ENCODE measurements around the gene XIST. TPM values are rescaled to one million over a fixed set of nuclear protein-coding genes. Genes with fewer than 3 reads are reported as not detected.

Gene XIST
- total RNA-seq, 1 experiment from 2014 or later = 0.24 TPM

DNA sequence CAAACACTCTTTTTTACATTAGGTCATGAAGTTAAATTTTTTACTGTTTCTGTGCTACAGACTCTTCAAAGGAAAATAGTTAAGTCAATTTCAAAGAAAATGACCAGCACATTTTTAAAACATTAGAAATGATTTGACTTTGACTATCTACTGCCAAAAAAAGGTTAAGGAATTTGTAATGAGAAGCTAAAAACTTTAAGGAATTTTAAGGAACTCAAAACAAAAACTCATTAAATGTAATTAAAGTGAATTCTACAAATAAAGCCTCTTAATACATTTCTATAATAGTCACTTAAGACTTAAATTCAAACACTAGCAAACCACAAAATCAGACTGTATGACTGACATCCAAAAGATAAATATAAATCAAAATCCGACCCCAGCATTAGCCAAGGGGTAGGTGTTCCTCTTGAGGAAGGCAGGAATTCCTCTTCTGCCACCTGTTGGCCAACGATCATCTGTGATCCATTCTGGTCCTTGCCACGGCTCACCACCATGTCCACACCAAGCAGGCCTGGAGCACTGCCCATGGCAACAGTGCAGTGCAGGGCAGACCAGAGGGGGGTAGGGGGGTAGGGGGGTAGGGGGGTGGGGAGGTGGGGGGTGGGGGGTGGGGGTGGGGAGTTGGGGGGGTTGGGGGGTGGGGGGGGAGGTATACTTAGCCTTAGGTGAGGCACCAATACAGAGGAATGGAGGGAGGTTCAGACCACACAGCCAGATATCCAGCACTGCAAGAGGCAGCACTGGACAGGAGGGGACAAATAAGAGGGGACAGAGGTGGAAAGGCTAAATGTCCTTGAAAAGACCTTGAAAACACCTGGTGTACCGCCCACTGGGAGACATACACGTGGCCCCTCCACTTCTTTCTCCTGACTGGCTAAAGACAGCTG, 2.1 kb downstream of the XIST start:
- Histone ChIP-seq H3K36me3 (ENCODE audit: low read depth) (no peaks in the 10 kb centered on the region), H3K4me2 (no peak overlapping the region), H3K79me2 (ENCODE audit: low read depth) (no peaks in the 10 kb centered on the region), H3K27me3 (ENCODE audit: insufficient read depth, low read depth) (no peaks in the 10 kb centered on the region), H2AFZ (no peak overlapping the region), H3K4me1 (replicated peaks; ENCODE audit: insufficient read depth) (no peaks in the 10 kb centered on the region), H4K20me1 (ENCODE audit: insufficient read depth) (no peaks in the 10 kb centered on the region), H3K9me2 (ENCODE audit: insufficient read depth) (no peaks in the 10 kb centered on the region), H3K4me3 (no peak overlapping the region), H3K9me3 (ENCODE audit: insufficient read depth, low read depth) (no peaks in the 10 kb centered on the region), H3K27ac (no peak overlapping the region), H3F3A (ENCODE audit: insufficient read depth, low read depth) (no peaks in the 10 kb centered on the region)
- no peak for DNase-seq
- no TSS peak for BruUV-seq (replicated peaks)
- no peak for TF ChIP-seq EZH2 (IDR thresholded peaks at IDR 0.05; ENCODE audit: low read depth)
- TF ChIP-seq, protein P1, sequence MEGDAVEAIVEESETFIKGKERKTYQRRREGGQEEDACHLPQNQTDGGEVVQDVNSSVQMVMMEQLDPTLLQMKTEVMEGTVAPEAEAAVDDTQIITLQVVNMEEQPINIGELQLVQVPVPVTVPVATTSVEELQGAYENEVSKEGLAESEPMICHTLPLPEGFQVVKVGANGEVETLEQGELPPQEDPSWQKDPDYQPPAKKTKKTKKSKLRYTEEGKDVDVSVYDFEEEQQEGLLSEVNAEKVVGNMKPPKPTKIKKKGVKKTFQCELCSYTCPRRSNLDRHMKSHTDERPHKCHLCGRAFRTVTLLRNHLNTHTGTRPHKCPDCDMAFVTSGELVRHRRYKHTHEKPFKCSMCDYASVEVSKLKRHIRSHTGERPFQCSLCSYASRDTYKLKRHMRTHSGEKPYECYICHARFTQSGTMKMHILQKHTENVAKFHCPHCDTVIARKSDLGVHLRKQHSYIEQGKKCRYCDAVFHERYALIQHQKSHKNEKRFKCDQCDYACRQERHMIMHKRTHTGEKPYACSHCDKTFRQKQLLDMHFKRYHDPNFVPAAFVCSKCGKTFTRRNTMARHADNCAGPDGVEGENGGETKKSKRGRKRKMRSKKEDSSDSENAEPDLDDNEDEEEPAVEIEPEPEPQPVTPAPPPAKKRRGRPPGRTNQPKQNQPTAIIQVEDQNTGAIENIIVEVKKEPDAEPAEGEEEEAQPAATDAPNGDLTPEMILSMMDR (conservative IDR thresholded peaks at IDR 0.05) = peak; percentile 30; the same call in 1 of the 2 replicates
- intact Hi-C loops (cut with micrococcal nuclease; ENCODE audit: unreplicated experiment) = no loop called here
- POLR2A ChIA-PET (ENCODE audit: unreplicated experiment) = no interaction called here
- CTCF ChIA-PET = no interaction called here

DNA sequence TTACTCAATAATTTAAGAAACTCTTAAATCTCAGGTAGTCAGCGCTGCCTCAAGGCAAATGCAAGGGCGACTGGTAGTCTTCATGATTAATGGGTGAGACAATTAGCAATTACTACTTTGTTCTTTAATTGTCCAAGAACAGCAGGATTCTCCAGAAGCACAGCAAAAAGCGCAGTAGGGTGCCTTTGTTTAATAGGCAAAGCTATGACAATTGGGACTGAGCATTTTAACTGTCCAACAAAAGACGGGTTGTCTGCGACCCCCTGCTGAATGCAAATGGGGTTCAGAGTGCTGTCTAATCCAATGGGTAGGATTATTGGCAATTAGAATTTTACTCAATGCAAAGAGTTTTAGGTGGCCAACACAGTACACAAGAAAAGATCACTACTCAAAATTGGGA, 3.4 kb downstream of the XIST start:
- CTCF ChIA-PET = no interaction called here
- Histone ChIP-seq H4K20me1 (ENCODE audit: insufficient read depth) (no peaks in the 10 kb centered on the region), H3K9me2 (ENCODE audit: insufficient read depth) (no peaks in the 10 kb centered on the region), H3K4me2 (no peak overlapping the region), H3K4me1 (replicated peaks; ENCODE audit: insufficient read depth) (no peaks in the 10 kb centered on the region), H3K36me3 (ENCODE audit: low read depth) (no peaks in the 10 kb centered on the region), H3K27ac (no peak overlapping the region), H3K4me3 (no peak overlapping the region), H3K79me2 (ENCODE audit: low read depth) (no peaks in the 10 kb centered on the region), H3K27me3 (ENCODE audit: insufficient read depth, low read depth) (no peaks in the 10 kb centered on the region), H3K9me3 (ENCODE audit: insufficient read depth, low read depth) (no peaks in the 10 kb centered on the region), H3F3A (ENCODE audit: insufficient read depth, low read depth) (no peaks in the 10 kb centered on the region), H2AFZ (no peak overlapping the region)
- BruUV-seq (replicated peaks) = no TSS peak
- POLR2A ChIA-PET (ENCODE audit: unreplicated experiment) = no interaction called here
- TF ChIP-seq EZH2 (IDR thresholded peaks at IDR 0.05; ENCODE audit: low read depth) = no peak
- TF ChIP-seq, protein P1 (conservative IDR thresholded peaks at IDR 0.05) = no peak
- DNase-seq = no peak
- intact Hi-C loops (cut with micrococcal nuclease; ENCODE audit: unreplicated experiment) = no loop called here

- CTCF ChIA-PET = no interaction called here
- no peaks in the 10 kb centered on the region for H3K79me2 ChIP-seq (ENCODE audit: low read depth)
- intact Hi-C loops (cut with micrococcal nuclease; ENCODE audit: unreplicated experiment) = no loop called here
- no peaks in the 10 kb centered on the region for H3K9me3 ChIP-seq (ENCODE audit: insufficient read depth, low read depth)
- DNase-seq = no peak
- no peak overlapping the region for H3K27ac ChIP-seq
- H3F3A ChIP-seq (ENCODE audit: insufficient read depth, low read depth) = no peaks in the 10 kb centered on the region
- no peak for TF ChIP-seq EZH2 (IDR thresholded peaks at IDR 0.05; ENCODE audit: low read depth)
- TF ChIP-seq, protein P1 (conservative IDR thresholded peaks at IDR 0.05) = no peak
- H3K36me3 ChIP-seq (ENCODE audit: low read depth) = no peaks in the 10 kb centered on the region
- POLR2A ChIA-PET (ENCODE audit: unreplicated experiment) = no interaction called here
- H3K4me2 ChIP-seq = no peak overlapping the region
- H3K4me3 ChIP-seq = no peak overlapping the region
- no peaks in the 10 kb centered on the region for H3K4me1 ChIP-seq (replicated peaks; ENCODE audit: insufficient read depth)
- H4K20me1 ChIP-seq (ENCODE audit: insufficient read depth) = no peaks in the 10 kb centered on the region
- no peak overlapping the region for H2AFZ ChIP-seq
- BruUV-seq (replicated peaks) = no TSS peak
- no peaks in the 10 kb centered on the region for H3K27me3 ChIP-seq (ENCODE audit: insufficient read depth, low read depth)
- H3K9me2 ChIP-seq (ENCODE audit: insufficient read depth) = no peaks in the 10 kb centered on the region
Measured at GRCh38 chrX:73847991-73848390, 4.5 kb downstream of the XIST start.
